Activated naive CD8-positive, alpha-beta T cell (primary cell): ENCODE measurements around the gene GNB1L.

Experiments
- H3K27ac Mint-ChIP-seq: one replicate; pipeline ENCODE4 v1.8.0; 2021; ENCODE audit warnings: mixed read lengths
- H3K27me3 Mint-ChIP-seq: one replicate; pipeline ENCODE4 v1.8.0; 2021; ENCODE audit warnings: mixed read lengths
- H3K36me3 Mint-ChIP-seq: one replicate; pipeline ENCODE4 v1.8.0; 2021; ENCODE audit warnings: mixed read lengths
- H3K4me1 Mint-ChIP-seq: one replicate; pipeline ENCODE4 v1.8.0; 2021; ENCODE audit warnings: low read depth, mixed read lengths
- H3K4me3 Mint-ChIP-seq: one replicate; pipeline ENCODE4 v1.8.0; 2021; ENCODE audit warnings: mild to moderate bottlenecking, mixed read lengths
- H3K9me3 Mint-ChIP-seq: one replicate; pipeline ENCODE4 v1.8.0; 2021; ENCODE audit warnings: low read depth, mixed read lengths

Gene GNB1L

DNA sequence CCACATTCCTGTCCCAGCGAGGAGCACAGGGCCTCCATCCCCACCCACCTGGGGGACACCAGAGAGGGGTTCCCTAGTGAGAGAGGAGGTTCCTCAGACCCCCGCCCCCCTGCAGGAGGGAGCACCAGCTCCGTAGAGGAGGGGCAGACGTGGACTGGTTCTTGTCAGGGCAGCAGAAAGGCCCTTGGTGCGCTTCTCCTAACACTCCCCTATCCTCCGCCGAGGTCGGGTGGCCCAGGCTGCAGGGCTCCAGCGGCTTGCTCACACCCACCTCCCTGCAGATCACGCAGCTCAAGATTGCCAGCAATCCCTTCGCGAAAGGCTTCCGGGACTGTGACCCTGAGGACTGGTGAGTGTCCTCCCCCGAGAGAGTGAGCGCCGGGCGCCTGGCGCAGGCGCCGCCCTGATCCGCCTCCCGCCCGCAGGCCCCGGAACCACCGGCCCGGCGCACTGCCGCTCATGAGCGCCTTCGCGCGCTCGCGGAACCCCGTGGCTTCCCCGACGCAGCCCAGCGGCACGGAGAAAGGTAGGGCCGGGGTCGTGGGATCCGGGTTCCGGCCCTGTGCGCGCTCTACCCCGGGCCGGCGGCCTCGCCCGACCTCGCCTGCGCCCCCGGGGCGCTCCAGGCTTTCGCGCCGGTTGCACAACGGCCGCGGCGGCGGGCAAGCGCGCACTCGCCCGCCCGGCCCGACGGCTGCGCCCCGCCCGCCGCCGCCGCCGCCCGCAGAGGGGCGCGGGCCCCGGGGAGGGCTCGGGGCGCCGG is 89.0 kb downstream of the GNB1L start:
- Mint-ChIP-seq H3K9me3 (no peaks in the 10 kb centered on the region), H3K36me3 (no peaks in the 10 kb centered on the region), H3K4me1 (peaks cover 13% of the 10 kb centered on the region), H3K27me3 (peaks cover 23% of the 10 kb centered on the region), H3K27ac (no peak overlapping the region), H3K4me3 (peak overlapping the region; percentile 75)

DNA sequence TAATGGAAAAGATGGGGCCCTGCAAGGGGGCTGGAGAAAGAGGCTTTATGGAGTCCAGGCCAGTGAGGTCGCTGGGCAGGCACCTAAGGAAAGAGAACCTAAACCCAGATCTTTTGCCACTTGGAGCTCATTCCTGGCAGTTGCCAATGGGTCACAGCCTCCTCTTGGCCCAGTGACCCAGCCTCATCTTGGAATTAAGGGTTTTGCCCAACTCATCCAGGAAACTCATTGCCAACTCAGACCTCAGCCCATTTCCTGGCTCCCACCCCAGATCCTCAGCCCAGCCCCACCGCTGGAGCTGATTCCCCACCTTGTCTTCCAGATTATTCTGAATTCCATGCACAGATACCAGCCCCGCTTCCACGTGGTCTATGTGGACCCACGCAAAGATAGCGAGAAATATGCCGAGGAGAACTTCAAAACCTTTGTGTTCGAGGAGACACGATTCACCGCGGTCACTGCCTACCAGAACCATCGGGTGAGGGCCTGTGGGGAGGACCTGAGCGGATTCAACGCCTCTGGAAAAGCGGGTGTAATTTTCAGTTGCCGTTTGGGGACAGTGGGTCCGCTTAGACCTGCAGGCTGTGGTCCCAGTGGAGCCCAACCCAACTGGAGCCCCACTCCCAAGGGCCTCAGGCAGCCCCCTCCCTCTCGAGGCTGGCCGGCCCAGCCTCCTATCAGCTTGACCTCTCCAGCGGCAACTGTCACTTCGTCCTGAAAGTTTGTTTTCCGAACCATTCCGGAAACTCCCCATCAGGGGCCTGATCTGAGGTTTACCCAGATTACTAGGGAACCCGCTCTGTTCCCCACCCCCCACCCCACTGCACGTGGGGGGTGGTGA is 89.8 kb downstream of the GNB1L start:
- Mint-ChIP-seq H3K27me3 (peaks cover 23% of the 10 kb centered on the region), H3K4me1 (peaks cover 18% of the 10 kb centered on the region), H3K36me3 (no peaks in the 10 kb centered on the region), H3K9me3 (no peaks in the 10 kb centered on the region), H3K27ac (no peak overlapping the region), H3K4me3 (peak overlapping the region; percentile 66)

DNA sequence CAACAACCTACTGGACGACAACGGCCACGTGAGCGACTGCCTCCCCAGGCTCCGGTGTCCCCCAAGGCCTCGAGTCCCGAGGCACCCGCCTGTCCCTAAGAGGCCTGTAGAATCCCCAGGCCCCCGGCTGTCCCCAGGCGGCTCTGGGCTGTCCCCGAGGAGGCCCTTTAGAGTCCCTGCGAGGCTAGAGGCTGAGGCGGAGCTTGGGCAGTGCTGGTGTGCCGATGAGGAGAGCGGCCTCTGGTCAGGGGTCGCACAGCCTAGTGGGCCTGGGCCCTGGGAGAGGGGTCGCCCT is 90.4 kb downstream of the GNB1L start:
- Mint-ChIP-seq H3K27me3 (peaks cover 22% of the 10 kb centered on the region), H3K9me3 (no peaks in the 10 kb centered on the region), H3K27ac (no peak overlapping the region), H3K4me3 (no peak overlapping the region), H3K36me3 (no peaks in the 10 kb centered on the region), H3K4me1 (peaks cover 23% of the 10 kb centered on the region)

DNA sequence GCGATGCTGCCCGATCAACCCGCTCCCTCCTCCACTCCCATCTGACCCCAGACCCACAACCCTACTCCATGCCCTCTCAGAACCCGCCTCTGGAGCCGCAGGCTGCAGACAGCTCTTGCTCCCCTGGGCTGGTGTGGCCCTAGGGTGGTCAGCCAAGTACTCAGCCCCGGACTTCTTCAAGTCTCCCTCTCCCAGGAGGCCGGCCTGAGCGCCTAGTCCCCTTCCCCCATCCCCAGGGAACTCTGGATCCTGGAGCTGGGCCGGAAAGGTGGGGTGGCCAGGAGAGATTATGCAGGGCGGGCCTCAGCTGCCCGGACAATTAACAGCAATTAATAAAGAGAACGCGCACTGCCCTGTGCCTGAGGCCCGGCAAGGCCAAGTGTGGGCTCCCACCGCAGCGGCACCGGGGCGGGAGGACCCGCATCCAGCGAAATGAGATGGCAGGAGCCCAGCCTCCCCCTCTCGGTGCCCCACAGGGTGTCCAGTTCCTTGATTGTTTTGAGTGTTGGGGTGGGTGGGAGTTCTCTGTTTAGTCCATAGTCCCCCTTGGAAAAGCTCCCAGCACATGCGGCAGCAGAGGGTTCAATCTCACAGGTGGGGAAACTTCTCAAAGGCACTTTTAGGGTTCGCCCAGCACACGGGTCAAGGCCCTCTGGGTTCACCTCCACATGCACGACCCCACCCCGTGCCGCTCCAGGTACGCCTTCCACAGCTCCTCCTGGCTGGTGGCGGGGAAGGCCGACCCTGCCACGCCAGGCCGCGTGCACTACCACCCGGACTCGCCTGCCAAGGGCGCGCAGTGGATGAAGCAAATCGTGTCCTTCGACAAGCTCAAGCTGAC is 91.0 kb downstream of the GNB1L start:
- peaks cover 19% of the 10 kb centered on the region for H3K27me3 Mint-ChIP-seq
- H3K36me3 Mint-ChIP-seq = no peaks in the 10 kb centered on the region
- H3K4me1 Mint-ChIP-seq = peaks cover 23% of the 10 kb centered on the region
- H3K27ac Mint-ChIP-seq = no peak overlapping the region
- no peak overlapping the region for H3K4me3 Mint-ChIP-seq
- no peaks in the 10 kb centered on the region for H3K9me3 Mint-ChIP-seq

DNA sequence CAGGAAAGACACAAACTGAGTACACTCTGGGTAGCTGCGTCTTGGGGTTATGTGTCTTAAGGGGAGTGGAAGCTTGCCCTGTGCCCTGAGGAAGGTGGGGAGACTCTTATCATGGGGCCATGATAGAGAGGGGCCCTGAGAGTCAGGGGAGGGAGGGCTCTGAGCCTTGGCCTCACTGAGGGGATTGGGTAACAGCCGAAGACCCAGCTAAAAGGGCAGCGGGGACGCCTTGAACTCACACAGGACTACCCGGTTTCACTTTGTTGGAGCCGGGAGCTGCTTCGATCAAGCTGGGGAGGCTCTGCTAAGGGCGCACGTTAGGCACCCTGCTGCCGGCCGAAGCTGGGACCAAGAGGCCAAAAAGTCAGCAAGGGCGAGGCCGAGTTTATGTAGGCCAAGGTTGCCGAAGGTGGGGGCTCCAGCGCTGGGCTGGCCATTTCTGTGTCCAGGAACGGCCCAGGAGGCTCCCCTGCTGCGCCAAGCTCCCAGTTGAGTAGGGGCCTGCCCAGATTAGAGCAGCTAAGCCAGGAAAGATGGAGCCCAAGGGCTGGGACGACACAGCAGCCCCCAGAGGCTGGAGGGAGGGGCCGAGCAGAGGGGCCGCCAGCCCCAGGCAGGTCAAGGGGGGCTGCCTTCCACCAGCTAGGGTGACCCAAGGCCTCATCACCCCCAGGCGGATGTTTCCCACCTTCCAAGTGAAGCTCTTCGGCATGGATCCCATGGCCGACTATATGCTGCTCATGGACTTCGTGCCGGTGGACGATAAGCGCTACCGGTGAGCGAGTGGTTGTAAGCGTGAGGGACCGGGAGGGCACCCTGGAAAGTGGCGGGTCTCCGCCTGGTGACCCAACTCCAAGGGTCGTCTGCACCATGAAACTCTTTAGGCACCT is 91.9 kb downstream of the GNB1L start:
- Mint-ChIP-seq H3K27me3 (peaks cover 19% of the 10 kb centered on the region), H3K27ac (no peak overlapping the region), H3K4me3 (no peak overlapping the region), H3K4me1 (peaks cover 25% of the 10 kb centered on the region), H3K9me3 (no peaks in the 10 kb centered on the region), H3K36me3 (no peaks in the 10 kb centered on the region)

DNA sequence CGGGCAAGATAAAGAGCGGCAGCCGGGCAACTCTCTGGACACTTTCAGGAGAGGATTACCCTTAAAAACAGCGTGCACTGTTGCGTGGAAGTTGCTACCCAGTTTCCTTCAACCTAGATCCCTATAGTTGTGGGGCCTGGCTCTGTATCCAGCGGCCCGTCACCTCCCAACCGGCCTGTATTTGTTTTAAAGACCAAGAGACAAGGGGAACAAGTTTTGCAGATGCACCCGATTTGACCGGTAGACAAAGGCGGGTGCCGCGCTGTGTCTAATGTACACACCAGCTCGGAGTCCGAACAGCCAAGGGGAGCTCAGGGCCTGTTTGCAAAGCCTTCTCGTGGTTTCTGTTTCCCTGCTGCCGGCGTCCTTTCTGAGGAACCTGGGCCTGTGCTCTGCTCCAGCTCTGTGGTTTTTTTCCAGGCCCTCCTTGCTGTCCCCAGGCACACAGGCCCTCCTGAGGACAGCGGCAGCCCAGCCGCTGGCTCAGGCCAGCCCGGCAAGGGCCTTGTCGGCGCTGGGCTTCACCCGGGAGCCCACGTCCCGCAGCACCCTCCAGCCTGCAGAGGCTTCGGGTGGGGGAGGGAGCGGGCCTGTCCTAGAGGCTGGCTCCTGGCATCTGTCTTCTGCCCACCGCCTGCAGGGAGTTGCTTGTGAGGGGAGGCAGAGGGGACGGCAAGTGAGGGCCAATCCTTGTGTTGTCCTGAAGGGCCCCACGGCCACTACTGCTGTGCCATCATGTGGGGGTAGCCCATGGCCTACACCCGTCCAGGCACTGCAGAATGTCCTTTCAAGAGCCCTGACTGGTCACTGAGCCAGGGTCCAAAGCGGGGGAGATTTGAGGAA is 92.7 kb downstream of the GNB1L start:
- H3K36me3 Mint-ChIP-seq = no peaks in the 10 kb centered on the region
- no peak overlapping the region for H3K27ac Mint-ChIP-seq
- peaks cover 24% of the 10 kb centered on the region for H3K27me3 Mint-ChIP-seq
- peaks cover 26% of the 10 kb centered on the region for H3K4me1 Mint-ChIP-seq
- peak overlapping the region; percentile 80 for H3K4me3 Mint-ChIP-seq
- no peaks in the 10 kb centered on the region for H3K9me3 Mint-ChIP-seq

DNA sequence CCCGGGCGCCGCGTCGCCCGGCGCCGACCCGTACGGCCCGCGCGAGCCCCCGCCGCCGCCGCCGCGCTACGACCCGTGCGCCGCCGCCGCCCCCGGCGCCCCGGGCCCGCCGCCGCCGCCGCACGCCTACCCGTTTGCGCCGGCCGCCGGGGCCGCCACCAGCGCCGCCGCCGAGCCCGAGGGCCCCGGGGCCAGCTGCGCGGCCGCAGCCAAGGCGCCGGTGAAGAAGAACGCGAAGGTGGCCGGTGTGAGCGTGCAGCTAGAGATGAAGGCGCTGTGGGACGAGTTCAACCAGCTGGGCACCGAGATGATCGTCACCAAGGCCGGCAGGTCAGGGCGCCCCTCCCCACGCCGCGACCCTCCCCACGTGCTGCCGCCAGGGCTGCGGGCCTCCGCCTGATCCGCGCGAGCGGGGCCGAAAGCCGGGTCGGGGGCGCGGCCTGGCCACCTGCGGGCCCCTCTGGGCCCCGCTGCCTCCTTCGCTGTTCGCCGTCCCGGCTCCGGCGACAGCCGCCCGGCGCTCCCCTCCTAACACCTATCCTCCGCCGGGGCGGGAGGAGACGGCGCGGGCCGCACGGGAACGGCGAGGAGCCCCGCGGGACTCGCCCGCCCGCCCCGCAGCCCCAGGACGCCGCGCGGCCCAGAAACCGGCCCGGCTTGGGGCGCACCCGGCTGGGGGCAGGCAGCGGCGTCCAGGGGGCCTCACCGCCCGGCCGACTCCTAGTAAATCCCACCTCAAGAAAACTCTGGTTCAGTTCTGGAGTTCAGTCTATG is 93.5 kb downstream of the GNB1L start:
- Mint-ChIP-seq H3K27me3 (peaks cover 26% of the 10 kb centered on the region), H3K27ac (no peak overlapping the region), H3K4me1 (peaks cover 29% of the 10 kb centered on the region), H3K4me3 (peak overlapping the region; percentile 80), H3K9me3 (no peaks in the 10 kb centered on the region), H3K36me3 (no peaks in the 10 kb centered on the region)

DNA sequence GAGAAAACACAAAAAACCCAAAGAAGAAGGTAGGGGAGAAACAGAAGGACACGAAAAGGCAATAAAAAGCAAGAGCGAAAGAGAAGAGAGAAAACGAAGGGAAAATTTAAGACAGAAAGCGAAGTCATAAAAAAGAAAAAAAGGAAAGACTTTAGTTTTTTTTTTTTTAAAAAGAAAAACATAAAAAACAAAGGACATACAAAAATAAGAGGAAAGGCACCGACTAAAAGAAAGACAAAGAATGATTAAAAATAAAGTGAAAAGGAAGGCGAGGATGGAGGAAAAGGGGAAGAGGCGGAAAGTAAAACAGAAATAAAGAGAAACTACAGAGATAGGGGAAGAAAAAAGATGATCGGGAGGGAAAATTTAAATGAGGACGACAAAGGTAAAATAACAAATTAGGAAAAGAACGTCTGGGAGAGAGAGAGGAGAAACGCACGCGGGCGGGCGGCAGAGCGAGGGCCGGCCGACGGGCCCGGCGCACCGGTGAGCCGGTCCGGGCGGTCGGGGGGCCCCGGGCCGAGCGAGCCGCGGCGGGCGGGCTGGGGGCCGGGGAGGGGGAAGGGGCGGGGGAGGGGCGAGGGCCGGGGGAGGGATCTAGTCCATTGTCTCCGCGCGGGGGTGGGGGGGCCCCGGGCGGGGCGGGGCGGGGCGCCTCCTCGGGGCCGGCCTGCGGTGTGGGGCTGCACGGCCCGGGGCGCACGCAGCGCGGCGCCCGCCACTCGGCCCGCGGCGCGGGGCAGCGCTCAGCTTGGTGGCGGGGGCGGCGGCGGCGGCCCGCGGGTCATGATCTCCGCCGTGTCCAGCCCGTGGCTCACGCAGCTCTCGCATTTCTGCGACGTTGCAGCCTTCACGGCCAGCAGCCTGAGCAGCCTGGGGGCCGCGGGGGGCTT is 94.4 kb downstream of the GNB1L start, which contains the start of gene TBX1:
Gene TBX1, plus strand, starts transcription at position 721 of the 893 bp plus-strand sequence. Its CDS starts 66 bp downstream, at position 787.
- no peak within 1 kb of the TSS for H3K27ac Mint-ChIP-seq
- H3K4me1 Mint-ChIP-seq = peaks cover 32% of the 10 kb centered on the region
- no peaks in the 10 kb centered on the region for H3K36me3 Mint-ChIP-seq
- H3K27me3 Mint-ChIP-seq = peaks cover 29% of the 10 kb centered on the region
- H3K9me3 Mint-ChIP-seq = no peaks in the 10 kb centered on the region
- peak within 1 kb of the TSS; percentile 91 for H3K4me3 Mint-ChIP-seq

DNA sequence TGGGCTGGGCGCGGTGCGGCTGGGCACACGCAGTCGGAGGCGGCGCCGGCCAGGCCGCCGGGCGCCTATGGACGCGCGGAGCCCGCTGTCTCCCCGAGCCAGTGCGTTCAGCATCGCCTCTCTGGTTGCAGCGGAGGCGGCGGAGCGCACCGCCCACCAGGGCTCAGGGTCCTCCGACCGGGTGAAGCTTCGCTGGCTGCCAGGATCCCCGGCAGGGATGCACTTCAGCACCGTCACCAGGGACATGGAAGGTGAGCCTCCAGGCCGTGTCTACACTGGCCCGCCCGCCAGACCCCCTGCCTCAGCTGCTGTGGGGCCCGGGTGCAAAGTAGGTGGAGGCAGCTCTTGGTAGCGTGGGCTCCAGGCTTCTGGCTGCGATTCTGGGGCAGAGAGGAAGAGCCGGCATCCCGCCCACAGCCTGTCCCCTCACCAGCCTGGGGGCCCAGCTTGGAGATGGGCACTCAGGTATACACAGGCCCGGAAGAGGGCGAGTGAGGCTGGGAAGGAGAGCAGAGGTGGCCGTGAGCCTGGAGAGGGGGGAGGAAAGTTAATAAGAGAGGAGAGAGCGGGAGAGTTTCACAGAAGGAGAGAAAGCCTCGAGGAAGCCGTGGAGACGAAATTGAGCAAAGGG is 95.1 kb downstream of the GNB1L start:
- Mint-ChIP-seq H3K4me1 (peaks cover 30% of the 10 kb centered on the region), H3K36me3 (no peaks in the 10 kb centered on the region), H3K27ac (no peak overlapping the region), H3K27me3 (peaks cover 26% of the 10 kb centered on the region), H3K9me3 (no peaks in the 10 kb centered on the region), H3K4me3 (peak overlapping the region; percentile 91)

DNA sequence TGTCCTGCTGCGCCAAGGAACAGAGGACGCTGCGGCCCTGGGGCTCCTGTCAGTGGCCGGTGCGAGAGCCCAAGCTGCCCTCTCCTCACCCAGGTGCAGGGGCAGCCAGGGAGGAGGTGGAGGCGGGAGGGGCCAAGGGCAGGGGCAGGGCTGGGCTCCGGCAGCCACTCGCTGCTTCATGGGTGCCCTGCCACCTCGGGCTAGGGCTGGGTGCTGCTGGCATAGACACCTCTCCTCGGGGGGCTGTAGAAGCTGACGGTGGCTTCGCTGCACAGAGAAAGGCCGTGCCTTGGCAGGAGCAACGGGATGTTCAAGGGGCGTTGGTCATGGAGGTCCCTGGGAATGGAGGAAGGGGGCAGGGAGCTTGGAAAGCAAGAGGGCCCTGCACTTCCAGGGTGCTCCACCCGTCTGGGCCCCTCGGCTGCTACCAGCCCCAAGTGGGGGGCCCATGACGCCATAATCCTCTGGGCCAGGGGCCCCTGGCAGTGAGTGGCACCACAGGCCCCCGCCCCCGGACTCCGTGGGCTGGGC is 95.7 kb downstream of the GNB1L start:
- peak overlapping the region; percentile 35 for H3K4me3 Mint-ChIP-seq

DNA sequence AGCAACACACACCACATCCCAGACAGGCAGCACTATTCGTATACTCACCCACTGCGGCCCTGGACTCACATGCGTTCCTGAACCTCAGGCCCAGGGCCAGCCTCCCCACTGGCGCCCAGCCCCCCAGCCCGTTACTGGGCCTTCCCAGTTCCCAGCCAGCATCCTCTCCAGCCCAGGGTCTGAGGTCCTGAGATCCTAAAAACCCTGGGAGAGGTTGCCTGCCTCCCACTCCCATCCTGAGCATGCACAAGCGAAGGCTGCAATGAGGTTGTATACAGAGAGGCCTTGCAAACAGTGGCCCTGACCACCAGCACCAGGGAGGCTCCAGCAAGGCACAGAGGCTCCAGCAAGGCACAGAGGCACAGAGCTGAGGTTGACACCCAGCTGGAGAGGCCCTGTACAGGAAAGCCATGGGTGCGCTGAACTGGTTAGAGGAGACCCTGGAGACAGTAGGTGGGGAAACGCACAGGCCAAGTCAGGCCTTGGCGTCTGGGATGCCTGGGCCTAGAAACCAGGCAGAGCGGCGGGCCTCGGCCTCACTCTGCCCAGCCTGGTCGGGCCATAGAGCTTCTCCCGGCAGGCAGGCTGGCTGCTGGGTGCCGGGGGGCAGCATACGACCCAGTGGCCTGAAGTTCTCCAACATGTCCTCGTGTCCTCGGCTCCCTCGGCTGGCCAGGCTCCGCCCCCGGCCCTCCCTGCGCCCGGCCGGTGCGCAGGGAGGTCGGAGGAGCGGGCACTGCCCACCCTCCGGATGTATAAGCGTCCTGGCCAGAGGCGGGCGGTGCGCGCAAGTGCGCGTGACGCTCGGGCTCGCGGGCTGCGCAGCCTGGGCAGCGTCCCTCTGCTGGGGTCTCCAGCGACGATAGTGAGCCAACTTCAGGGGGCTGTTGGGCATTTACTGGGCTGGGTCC is 96.4 kb downstream of the GNB1L start:
- Mint-ChIP-seq H3K4me1 (peaks cover 30% of the 10 kb centered on the region), H3K36me3 (no peaks in the 10 kb centered on the region), H3K27ac (no peak overlapping the region), H3K4me3 (peak overlapping the region; percentile 75), H3K9me3 (no peaks in the 10 kb centered on the region), H3K27me3 (peaks cover 30% of the 10 kb centered on the region)

More for the DNA sequence above, 95.7 kb downstream of the GNB1L start:
- H3K4me1 Mint-ChIP-seq = peaks cover 30% of the 10 kb centered on the region
- no peaks in the 10 kb centered on the region for H3K9me3 Mint-ChIP-seq
- no peak overlapping the region for H3K27ac Mint-ChIP-seq
- H3K36me3 Mint-ChIP-seq = no peaks in the 10 kb centered on the region
- H3K27me3 Mint-ChIP-seq = peaks cover 28% of the 10 kb centered on the region
